Choroid plexus epithelial cell (primary cell): ENCODE measurements around the gene SHISAL2A.

Experiments
- DNase-seq: peaks from one replicate; pipeline ENCODE4 v3.0.0-alpha.2; 2010; ENCODE audit warnings: low read depth
- H3K4me3 ChIP-seq: 2 replicates; pipeline ENCODE4 v1.5.1; 2011; ENCODE audit warnings: low read depth, mild to moderate bottlenecking, control low read depth, low read length, moderate library complexity
- CTCF ChIP-seq: conservative IDR thresholded peaks from 2 replicates; pipeline ENCODE4 v1.5.1; 2011; ENCODE audit warnings: low read depth, mild to moderate bottlenecking, control low read depth, inconsistent platforms, low read length, moderate library complexity

The SHISAL2A gene

GRCh38 chr1:52640697-52641096 lies 7.7 kb downstream of the SHISAL2A start:
- DNase-seq: no peak
- TF ChIP-seq CTCF: no peak
- no peak overlapping the region for H3K4me3 ChIP-seq

- TF ChIP-seq CTCF: no peak
- DNase-seq: no peak
- H3K4me3 ChIP-seq: no peak overlapping the region
These were observed 8.3 kb downstream of the SHISAL2A start for GRCh38 chr1:52641307-52641706.

GRCh38 chr1:52645261-52645660 lies 12.3 kb downstream of the SHISAL2A start:
- TF ChIP-seq CTCF: no peak
- DNase-seq: no peak
- H3K4me3 ChIP-seq: no peak overlapping the region

- DNase-seq: no peak
- no peak overlapping the region for H3K4me3 ChIP-seq
- TF ChIP-seq CTCF: no peak
These were observed 18.9 kb downstream of the SHISAL2A start for GRCh38 chr1:52651904-52652303.

GRCh38 chr1:52653207-52653849 lies 20.4 kb downstream of the SHISAL2A start:
- no peak for DNase-seq
- TF ChIP-seq CTCF: no peak
- no peak overlapping the region for H3K4me3 ChIP-seq

- no peak for DNase-seq
- TF ChIP-seq CTCF: no peak
- no peak overlapping the region for H3K4me3 ChIP-seq
These were observed 21.1 kb downstream of the SHISAL2A start for GRCh38 chr1:52654063-52654462.

- no peak for DNase-seq
- no peak overlapping the region for H3K4me3 ChIP-seq
- TF ChIP-seq CTCF: no peak
These were observed 24.7 kb downstream of the SHISAL2A start for GRCh38 chr1:52657702-52658101.
